GM20431 (cell line): Measurements from ENCODE around the gene PCDHGA2.
"Not testable (repeated sequence)": the region's sequence is repeated elsewhere in the genome, so short reads cannot be mapped to it uniquely, and the experiment has no call there.

Source experiments
- in situ Hi-C: fragments of 300-500 bp; cut with MseI, MboI; formaldehyde crosslinking; loops from one replicate; pipeline ENCODE4 v1.15.0; 2020; ENCODE audit warnings: low sequenced_read_pairs; ENCODE audit not compliant: unreplicated experiment

PCDHGA2 gene

GRCh38 chr5:141375444-141376155, 37.0 kb downstream of the PCDHGA2 start:
- in situ Hi-C loops: not testable (repeated sequence)

GRCh38 chr5:141382469-141383294, 44.1 kb downstream of the PCDHGA2 start, which contains the start of gene PCDHGA7:
Gene PCDHGA7 (plus strand): TSS chr5:141382742. CDS start chr5:141382900, 158 bp downstream.
- in situ Hi-C loops: no loop called here

- in situ Hi-C loops: no loop called here
These were observed 44.8 kb downstream of the PCDHGA2 start for GRCh38 chr5:141383345-141383744.

GRCh38 chr5:141384471-141385267, 46.1 kb downstream of the PCDHGA2 start:
- in situ Hi-C loops: no loop called here

- in situ Hi-C loops: not testable (repeated sequence)
These were observed 49.2 kb downstream of the PCDHGA2 start, which contains the start of gene PCDHGB4 for GRCh38 chr5:141387557-141388311. Gene PCDHGB4 (plus strand): TSS chr5:141387698. CDS start chr5:141387885, 187 bp downstream.

- in situ Hi-C loops: no loop called here
These were observed 50.1 kb downstream of the PCDHGA2 start for GRCh38 chr5:141388661-141389060.

GRCh38 chr5:141389153-141390042, 50.8 kb downstream of the PCDHGA2 start:
- in situ Hi-C loops: no loop called here

GRCh38 chr5:141392429-141393198, 54.1 kb downstream of the PCDHGA2 start, which contains the start of gene PCDHGA8:
Gene PCDHGA8 (plus strand): TSS chr5:141392633. CDS start chr5:141392814, 181 bp downstream.
- in situ Hi-C loops: no loop called here
